Smooth muscle cell (in vitro differentiated cells): ENCODE measurements around the gene ACVRL1. TPM values are rescaled to one million over a fixed set of nuclear protein-coding genes. Genes with fewer than 3 reads are reported as not detected.

Source experiments
- DNase-seq: peaks from one replicate; lab custom pipeline; 2025; ENCODE audit not compliant: unreplicated experiment; lab: John Stamatoyannopoulos, UW
- H2AFZ ChIP-seq: fragments of 200-600 bp; sonication (generic); 2 replicates; pipeline ENCODE4 v1.6.0; 2016; ENCODE audit warnings: antibody characterized with exemption, low read depth, mild to moderate bottlenecking
- H3F3A ChIP-seq: fragments of 200-600 bp; sonication (generic); 2 replicates; pipeline ENCODE4 v1.6.0; 2017; ENCODE audit warnings: antibody characterized with exemption, low read depth
- H3K27ac ChIP-seq: fragments of 200-600 bp; sonication (generic); 2 replicates; pipeline ENCODE4 v1.5.1; 2016; ENCODE audit warnings: low read depth, mild to moderate bottlenecking
- H3K27me3 ChIP-seq: fragments of 200-600 bp; sonication (generic); 2 replicates; pipeline ENCODE4 v1.6.1; 2016; ENCODE audit warnings: low read depth, mild to moderate bottlenecking
- H3K36me3 ChIP-seq: fragments of 200-600 bp; sonication (generic); 2 replicates; pipeline ENCODE4 v1.5.1; 2016; ENCODE audit warnings: low read depth
- H3K4me1 ChIP-seq: fragments of 200-600 bp; sonication (generic); 2 replicates; pipeline ENCODE4 v1.5.1; 2016; ENCODE audit warnings: low read depth
- H3K4me2 ChIP-seq: fragments of 200-600 bp; sonication (generic); 2 replicates; pipeline ENCODE4 v1.6.0; 2016; ENCODE audit warnings: mild to moderate bottlenecking
- H3K4me3 ChIP-seq: fragments of 200-600 bp; sonication (generic); 2 replicates; pipeline ENCODE4 v1.5.1; 2016; ENCODE audit warnings: mild to moderate bottlenecking
- H3K79me2 ChIP-seq: fragments of 200-600 bp; sonication (generic); 2 replicates; pipeline ENCODE4 v1.6.0; 2016; ENCODE audit warnings: low read depth, mild to moderate bottlenecking
- H3K9ac ChIP-seq: fragments of 200-600 bp; sonication (generic); 2 replicates; pipeline ENCODE4 v1.6.0; 2016; ENCODE audit warnings: low read depth
- H3K9me3 ChIP-seq: fragments of 200-600 bp; sonication (generic); replicated peaks from 2 replicates; pipeline ENCODE4 v1.5.1; 2016; ENCODE audit warnings: low read depth
- H4K20me1 ChIP-seq: fragments of 200-600 bp; sonication (generic); 2 replicates; pipeline ENCODE4 v1.6.0; 2016; ENCODE audit warnings: low read depth
- WGBS: methylation state at CpG from one replicate; pipeline ENCODE4 v1.1.7; 2016; ENCODE audit warnings: low lambda C conversion rate; 5-methylcytosine and 5-hydroxymethylcytosine counted together
- polyA plus RNA-seq: library from polyadenylated mRNA; unstranded; fragments of >200 nt; fragmentation: Nextera tagmentation; extraction: Ambion mirVana; gene quantifications from 2 replicates; pipeline ENCODE4 v1.2.1, GENCODE V29; 2016
- total RNA-seq: library from RNA; depleted of rRNA; stranded (reverse); fragments of >200 nt; gene quantifications from 2 replicates; pipeline ENCODE4 v1.2.3, GENCODE V29; 2014
- TF ChIP-seq, protein P1 (sequence below): fragments of 200-600 bp; sonication (generic); IDR thresholded peaks from 2 replicates; pipeline ENCODE4 v1.5.1; 2017; ENCODE audit warnings: borderline replicate concordance, mild to moderate bottlenecking, antibody characterized with exemption; ENCODE audit not compliant: insufficient read depth, poor library complexity, severe bottlenecking

ACVRL1 gene
- total and polyA plus RNA-seq, 2 experiments from 2014 or later = 8.4 to 10.4 TPM

DNA sequence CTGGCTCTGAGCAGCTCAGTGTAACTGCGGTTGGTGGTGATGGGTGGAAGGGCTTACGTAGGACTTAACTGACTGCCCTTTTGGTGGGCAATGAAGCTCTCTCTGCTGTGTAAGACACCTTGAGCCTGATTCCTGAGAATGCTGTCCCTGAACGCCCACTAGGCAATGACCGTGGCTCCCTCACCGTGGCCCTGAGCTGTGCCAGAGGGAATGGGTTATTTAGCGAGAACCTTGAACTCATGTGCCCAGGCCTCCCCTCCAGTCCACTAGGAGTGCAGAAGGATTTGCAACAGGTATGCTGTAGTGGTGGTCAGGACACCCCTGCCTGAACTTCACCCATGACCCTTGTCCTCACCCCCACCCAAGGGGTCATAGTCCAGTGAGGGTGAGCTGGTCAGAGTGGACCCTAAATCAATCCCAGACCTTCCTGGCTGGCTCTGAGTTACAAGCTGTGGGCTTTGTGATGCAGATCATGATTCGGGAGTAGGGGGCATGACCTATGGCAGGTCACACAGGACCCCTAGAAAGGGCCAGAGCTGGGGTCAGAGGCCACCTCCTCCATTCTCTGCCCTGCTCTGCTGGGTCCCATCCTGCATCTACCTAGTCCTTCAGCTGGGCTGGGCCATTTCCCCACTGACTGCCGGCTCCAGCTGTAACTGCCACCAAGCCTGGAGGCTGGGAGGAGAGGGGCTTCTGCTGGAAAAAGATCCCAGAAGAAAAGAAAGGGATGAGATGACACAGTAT is 33.9 kb upstream of the ACVRL1 start:
- WGBS = 84% methylated on average over 8 of the region's 8 CpGs
- no peak for DNase-seq
- TF ChIP-seq, protein P1, sequence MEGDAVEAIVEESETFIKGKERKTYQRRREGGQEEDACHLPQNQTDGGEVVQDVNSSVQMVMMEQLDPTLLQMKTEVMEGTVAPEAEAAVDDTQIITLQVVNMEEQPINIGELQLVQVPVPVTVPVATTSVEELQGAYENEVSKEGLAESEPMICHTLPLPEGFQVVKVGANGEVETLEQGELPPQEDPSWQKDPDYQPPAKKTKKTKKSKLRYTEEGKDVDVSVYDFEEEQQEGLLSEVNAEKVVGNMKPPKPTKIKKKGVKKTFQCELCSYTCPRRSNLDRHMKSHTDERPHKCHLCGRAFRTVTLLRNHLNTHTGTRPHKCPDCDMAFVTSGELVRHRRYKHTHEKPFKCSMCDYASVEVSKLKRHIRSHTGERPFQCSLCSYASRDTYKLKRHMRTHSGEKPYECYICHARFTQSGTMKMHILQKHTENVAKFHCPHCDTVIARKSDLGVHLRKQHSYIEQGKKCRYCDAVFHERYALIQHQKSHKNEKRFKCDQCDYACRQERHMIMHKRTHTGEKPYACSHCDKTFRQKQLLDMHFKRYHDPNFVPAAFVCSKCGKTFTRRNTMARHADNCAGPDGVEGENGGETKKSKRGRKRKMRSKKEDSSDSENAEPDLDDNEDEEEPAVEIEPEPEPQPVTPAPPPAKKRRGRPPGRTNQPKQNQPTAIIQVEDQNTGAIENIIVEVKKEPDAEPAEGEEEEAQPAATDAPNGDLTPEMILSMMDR = no peak

DNA sequence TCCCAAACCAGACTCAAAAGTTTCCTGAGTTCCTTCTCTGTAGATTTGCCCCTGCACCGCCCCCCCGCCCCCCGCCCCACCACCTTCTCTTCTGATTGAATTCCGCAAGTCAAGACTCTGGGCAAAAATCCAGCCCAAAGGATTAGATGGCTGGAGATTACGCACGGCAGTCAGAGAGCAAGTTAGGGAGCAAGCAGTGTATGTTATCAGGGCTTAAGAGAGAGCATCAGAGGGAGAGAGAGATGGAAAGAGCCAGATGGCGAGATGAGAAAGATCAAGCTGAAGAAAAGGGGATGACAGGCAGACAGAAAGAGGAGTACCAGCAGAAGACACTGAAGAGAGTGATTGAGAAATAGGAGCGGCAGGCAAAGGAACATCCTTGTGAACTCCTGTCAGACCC is 33.3 kb upstream of the ACVRL1 start:
- H3F3A ChIP-seq = peaks cover 3% of the 10 kb centered on the region
- no peak overlapping the region for H3K9ac ChIP-seq
- WGBS = 42% methylated on average over 8 of the region's 8 CpGs
- no peaks in the 10 kb centered on the region for H4K20me1 ChIP-seq
- TF ChIP-seq, protein P1 = no peak
- H3K4me1 ChIP-seq = peaks cover 15% of the 10 kb centered on the region
- no peak overlapping the region for H3K4me2 ChIP-seq
- no peaks in the 10 kb centered on the region for H3K9me3 ChIP-seq
- H3K4me3 ChIP-seq = no peak overlapping the region
- H3K79me2 ChIP-seq = no peaks in the 10 kb centered on the region
- no peak overlapping the region for H2AFZ ChIP-seq
- no peak for DNase-seq
- no peaks in the 10 kb centered on the region for H3K27me3 ChIP-seq
- H3K27ac ChIP-seq = no peak overlapping the region
- no peaks in the 10 kb centered on the region for H3K36me3 ChIP-seq

More for the DNA sequence above, 33.9 kb upstream of the ACVRL1 start:
- Histone ChIP-seq H3K9me3 (no peaks in the 10 kb centered on the region), H3K4me3 (no peak overlapping the region), H3K4me1 (peaks cover 21% of the 10 kb centered on the region), H3K27me3 (no peaks in the 10 kb centered on the region), H3K27ac (no peak overlapping the region), H3F3A (peaks cover 3% of the 10 kb centered on the region), H3K79me2 (no peaks in the 10 kb centered on the region), H4K20me1 (no peaks in the 10 kb centered on the region), H2AFZ (no peak overlapping the region), H3K9ac (no peak overlapping the region), H3K36me3 (no peaks in the 10 kb centered on the region), H3K4me2 (no peak overlapping the region)

DNA sequence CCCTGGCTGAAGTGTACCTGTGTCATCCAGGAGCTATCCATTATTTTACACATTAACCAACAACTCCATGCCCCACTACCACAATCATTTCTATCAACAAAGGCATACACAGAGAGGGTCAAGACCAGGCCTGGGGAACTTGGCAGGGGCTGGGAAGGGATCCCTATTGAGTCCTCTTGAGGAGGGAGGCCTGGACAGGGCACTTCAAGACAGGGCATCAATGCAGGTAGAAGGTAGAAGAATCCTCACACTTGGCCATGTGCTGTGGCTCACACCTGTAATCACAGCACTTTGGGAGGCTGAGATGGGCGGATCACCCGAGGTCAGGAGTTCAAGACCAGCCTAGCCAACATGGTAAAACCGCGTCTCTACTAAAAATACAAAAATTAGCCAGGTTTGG is 32.8 kb upstream of the ACVRL1 start:
- no peaks in the 10 kb centered on the region for H3K9me3 ChIP-seq
- no peaks in the 10 kb centered on the region for H3K79me2 ChIP-seq
- H3K27me3 ChIP-seq = no peaks in the 10 kb centered on the region
- no peak overlapping the region for H3K9ac ChIP-seq
- DNase-seq = no peak
- WGBS = 94% methylated on average over 4 of the region's 4 CpGs
- no peak overlapping the region for H3K4me3 ChIP-seq
- H3K4me1 ChIP-seq = peaks cover 15% of the 10 kb centered on the region
- H2AFZ ChIP-seq = no peak overlapping the region
- TF ChIP-seq, protein P1 = no peak
- H3K27ac ChIP-seq = no peak overlapping the region
- H3K4me2 ChIP-seq = no peak overlapping the region
- H3K36me3 ChIP-seq = no peaks in the 10 kb centered on the region
- peaks cover 3% of the 10 kb centered on the region for H3F3A ChIP-seq
- H4K20me1 ChIP-seq = no peaks in the 10 kb centered on the region

DNA sequence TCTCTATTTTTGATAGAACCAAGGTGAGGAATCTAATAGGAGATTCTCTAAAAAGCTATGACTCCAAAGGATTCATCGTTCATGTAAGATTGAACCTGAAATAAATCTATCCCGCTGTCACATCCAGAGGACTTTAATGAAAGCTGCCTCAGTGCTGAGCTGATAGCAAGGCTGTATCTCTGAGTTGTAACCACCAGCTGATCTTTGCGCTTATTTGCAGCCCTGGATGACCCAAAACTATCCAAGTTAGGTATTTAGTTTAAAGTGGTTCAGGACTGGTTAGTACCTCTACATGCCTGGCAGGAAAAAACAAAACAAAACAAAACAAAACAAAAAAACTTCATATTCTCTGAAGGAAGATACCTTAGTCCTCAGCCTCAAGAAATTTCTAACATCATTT is 28.2 kb upstream of the ACVRL1 start:
- H3K4me2 ChIP-seq = no peak overlapping the region
- no peaks in the 10 kb centered on the region for H3K79me2 ChIP-seq
- no peak overlapping the region for H3K27ac ChIP-seq
- no peaks in the 10 kb centered on the region for H3F3A ChIP-seq
- H3K4me1 ChIP-seq = peaks cover 3% of the 10 kb centered on the region
- H3K4me3 ChIP-seq = no peak overlapping the region
- H4K20me1 ChIP-seq = no peaks in the 10 kb centered on the region
- no peaks in the 10 kb centered on the region for H3K27me3 ChIP-seq
- no peaks in the 10 kb centered on the region for H3K9me3 ChIP-seq
- no peak overlapping the region for H3K9ac ChIP-seq
- TF ChIP-seq, protein P1 = no peak
- 85% methylated on average over 3 of the region's 3 CpGs for WGBS
- H2AFZ ChIP-seq = no peak overlapping the region
- H3K36me3 ChIP-seq = no peaks in the 10 kb centered on the region
- no peak for DNase-seq
